K562 (cell line): ENCODE measurements around the gene TLCD1. TPM values are rescaled to one million over a fixed set of nuclear protein-coding genes. Genes with fewer than 3 reads are reported as not detected.
A peak's percentile ranks its signal among the peaks of the same experiment; 100 is the strongest.

Experiments used
- ARNT ChIP-seq, 2 experiments: fragments of 450-650 bp; IDR thresholded peaks; 2 replicates each; pipeline ENCODE4 v1.6.1; 2016; ENCODE audit warnings: mild to moderate bottlenecking in 1 of 2
- BCL6 ChIP-seq: fragments of 250-450 bp; sonication (Bioruptor Pico); IDR thresholded peaks from 2 replicates; pipeline ENCODE4 v1.4.0; 2020
- CHD2 ChIP-seq: IDR thresholded peaks from 2 replicates; pipeline ENCODE4 v1.6.1; 2011; ENCODE audit warnings: low read depth, low read length
- DDX20 ChIP-seq: fragments of 450-650 bp; IDR thresholded peaks from 2 replicates; pipeline ENCODE4 v1.6.1; 2016; ENCODE audit warnings: missing genetic modification characterization, low read depth, mild to moderate bottlenecking, missing compliant biosample characterization, moderate library complexity
- E2F3 ChIP-seq: fragments of 250-450 bp; sonication (Bioruptor Pico); IDR thresholded peaks from 2 replicates; pipeline ENCODE4 v1.4.0; 2020; ENCODE audit warnings: mild to moderate bottlenecking
- ERF ChIP-seq: fragments of 450-650 bp; formaldehyde crosslinking; IDR thresholded peaks from 2 replicates; pipeline ENCODE4 v1.4.0; 2020; ENCODE audit warnings: mild to moderate bottlenecking, mixed read lengths
- HMGN3 ChIP-seq: IDR thresholded peaks from 2 replicates; pipeline ENCODE4 v1.6.1; 2011; ENCODE audit warnings: borderline replicate concordance, low read depth, mild to moderate bottlenecking, mixed read lengths, low read length; ENCODE audit not compliant: insufficient read length; ENCODE audit errors: extremely low read depth
- KAT2B ChIP-seq: IDR thresholded peaks from one replicate; pipeline ENCODE4 v1.6.1; 2012; ENCODE audit warnings: low read depth, mild to moderate bottlenecking, control low read depth, inconsistent platforms, low read length, moderate library complexity
- NBN ChIP-seq: fragments of 450-650 bp; IDR thresholded peaks from 2 replicates; pipeline ENCODE4 v1.6.1; 2016; ENCODE audit warnings: low read depth, mild to moderate bottlenecking
- NFE2 ChIP-seq: IDR thresholded peaks from 2 replicates; pipeline ENCODE4 v1.6.1; 2014; ENCODE audit warnings: antibody characterized with exemption, low read depth
- NR4A1 ChIP-seq, 2 experiments: fragments of 250-450 bp in 1 of 2; fragments of 450-650 bp in 1 of 2; sonication (Bioruptor Pico) in 1 of 2; IDR thresholded peaks; 2 replicates each; pipeline versions ENCODE4 v1.4.0 to v1.6.1; 2016 to 2020; ENCODE audit warnings: mild to moderate bottlenecking in 2 of 2, missing compliant biosample characterization in 1 of 2, missing genetic modification characterization in 1 of 2, moderate library complexity in 1 of 2
- PCBP1 ChIP-seq: fragments of 200-400 bp; formaldehyde crosslinking; IDR thresholded peaks from 2 replicates; pipeline ENCODE4 v1.6.1; 2018; ENCODE audit warnings: mild to moderate bottlenecking, low read depth, low read length; ENCODE audit not compliant: poor library complexity, severe bottlenecking
- PHF21A ChIP-seq: fragments of 450-650 bp; IDR thresholded peaks from 2 replicates; pipeline ENCODE4 v1.6.1; 2017; ENCODE audit warnings: low read depth, borderline replicate concordance
- RBFOX2 ChIP-seq: fragments of 200-400 bp; formaldehyde crosslinking; IDR thresholded peaks from 2 replicates; pipeline ENCODE4 v1.6.1; 2017; ENCODE audit warnings: low read depth, mild to moderate bottlenecking, low read length, moderate library complexity
- RHOXF2B ChIP-seq: fragments of 250-450 bp; sonication (Bioruptor Pico); conservative IDR thresholded peaks from 2 replicates; pipeline ENCODE4 v1.5.1; 2021
- SMARCB1 ChIP-seq: IDR thresholded peaks from 2 replicates; pipeline ENCODE4 v1.6.1; 2011; ENCODE audit warnings: improper control_type of control experiment, low read depth; ENCODE audit not compliant: insufficient read length
- TBP ChIP-seq: optimal IDR thresholded peaks from 2 replicates; pipeline ENCODE3; 2011; ENCODE audit warnings: low read depth, low read length, improper control_type of control experiment
- ZFP1 ChIP-seq: fragments of 450-650 bp; formaldehyde crosslinking; IDR thresholded peaks from 2 replicates; pipeline ENCODE4 v1.4.0; 2020; ENCODE audit warnings: mild to moderate bottlenecking, mixed read lengths
- ZNF146 ChIP-seq: IDR thresholded peaks from one replicate; pipeline ENCODE4 v1.6.1; 2018; ENCODE audit warnings: missing compliant biosample characterization; ENCODE audit not compliant: unreplicated experiment
- ZNF57 ChIP-seq: fragments of 450-650 bp; formaldehyde crosslinking; IDR thresholded peaks from 2 replicates; pipeline ENCODE4 v1.4.0; 2020; ENCODE audit warnings: mild to moderate bottlenecking, moderate library complexity
- ZNF830 ChIP-seq: fragments of 250-450 bp; sonication (Bioruptor Pico); IDR thresholded peaks from 2 replicates; pipeline ENCODE4 v1.5.0; 2021; ENCODE audit warnings: mild to moderate bottlenecking
- polyA plus RNA-seq, 8 experiments: library from polyadenylated mRNA; depleted of rRNA in 4 of 8; stranded (reverse) in 5 of 8; unstranded in 3 of 8; fragments of >200 nt; fragmentation: Nextera tagmentation in 2 of 8; fragmentation: Illumina TruSeq in 1 of 8; extraction: Ambion mirVana in 2 of 8; extraction: Trizol in 1 of 8; gene quantifications; 2 replicates each; pipeline versions ENCODE4 v1.2.1 to v1.2.3, GENCODE V29; 2011 to 2014; ENCODE audit warnings: inconsistent platforms in 1 of 8, missing spikeins in 1 of 8
- total RNA-seq, 7 experiments: library from RNA; depleted of rRNA in 6 of 7; stranded (reverse); fragments of >200 nt in 6 of 7; fragmentation: Illumina TruSeq in 2 of 7; extraction: Trizol in 2 of 7; gene quantifications; 2 replicates each; pipeline versions ENCODE4 v1.2.1 to v1.2.3, GENCODE V29; 2011 to 2021; ENCODE audit warnings: low replicate concordance in 1 of 7
- TF ChIP-seq, protein P1 (sequence below), 2 experiments: fragments of 250-450 bp in 1 of 2; fragments of 450-650 bp in 1 of 2; sonication (Bioruptor Pico) in 1 of 2; IDR thresholded peaks; 2 replicates each; pipeline versions ENCODE4 v1.6.1 to v1.8.0; 2016 to 2021; ENCODE audit warnings: mild to moderate bottlenecking in 2 of 2, moderate library complexity in 2 of 2, missing compliant biosample characterization in 1 of 2, missing genetic modification characterization in 1 of 2
- TF ChIP-seq, protein P2 (sequence below): fragments of 450-650 bp; IDR thresholded peaks from 2 replicates; pipeline ENCODE4 v1.6.1; 2016; ENCODE audit warnings: antibody characterized with exemption
- TF ChIP-seq, protein P3 (sequence below): sonication (generic); formaldehyde crosslinking; IDR thresholded peaks from 2 replicates; pipeline ENCODE4 v1.8.1; 2022; ENCODE audit warnings: missing genetic modification reagents
- TF ChIP-seq, protein P4 (sequence below): fragments of 450-650 bp; conservative IDR thresholded peaks from 2 replicates; pipeline ENCODE4 v1.6.1; 2016; ENCODE audit warnings: missing genetic modification characterization, low read depth, mild to moderate bottlenecking, missing compliant biosample characterization, moderate library complexity

Gene TLCD1
- total and polyA plus RNA-seq, 9 of the 15 experiments (the other 6 are each of a cell fraction or from before 2014, with no cell fraction given) = 6.8 to 37.7 (median 21.7) TPM

DNA sequence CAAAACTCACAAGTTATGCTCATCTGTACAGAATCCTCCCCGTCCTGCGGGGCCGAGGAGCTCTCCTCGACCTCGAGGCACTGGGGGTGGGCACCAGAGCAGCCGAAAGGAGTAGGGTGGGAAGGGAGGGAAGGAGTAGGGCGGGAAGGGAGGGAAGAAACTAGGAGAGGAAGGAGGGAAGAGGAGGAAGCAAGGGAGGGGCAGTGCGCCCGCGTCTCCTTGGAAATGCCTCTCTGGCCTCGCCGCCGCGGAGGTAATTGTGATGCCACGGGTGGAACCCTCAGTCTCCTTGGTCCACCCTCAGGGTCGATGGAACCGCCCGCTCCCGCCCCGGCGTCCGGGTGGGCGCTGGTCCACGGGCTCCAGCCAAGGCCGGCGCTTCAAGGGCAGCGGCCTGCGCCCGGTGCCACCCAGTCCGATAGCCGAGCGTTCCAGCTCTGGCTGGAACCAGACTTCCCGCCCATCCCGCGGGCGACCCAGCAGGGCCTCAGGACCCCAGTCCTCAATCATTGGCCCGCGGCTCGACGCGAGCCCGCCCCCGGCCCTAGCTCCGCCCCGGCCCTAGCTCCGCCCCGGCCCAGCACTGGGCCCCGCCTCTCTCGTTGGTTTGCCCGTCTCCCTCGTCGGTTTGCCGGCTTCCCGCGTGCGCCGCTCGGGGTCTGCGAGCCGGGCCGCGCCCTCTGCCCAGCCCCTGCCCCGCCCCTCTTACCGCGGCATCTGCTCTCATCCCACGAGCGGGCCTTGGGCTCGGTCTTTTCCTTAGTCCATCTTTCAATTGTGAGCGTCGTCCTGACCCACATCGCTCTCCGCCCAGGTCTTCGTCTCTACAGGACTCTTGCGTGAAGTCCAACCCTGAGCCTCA, 14.9 kb downstream of the TLCD1 start (continued):
- TF ChIP-seq RBFOX2 = peak; percentile 97
- TF ChIP-seq ZNF146 (CRISPR knock-in tag) = no peak
- TF ChIP-seq, protein P1, sequence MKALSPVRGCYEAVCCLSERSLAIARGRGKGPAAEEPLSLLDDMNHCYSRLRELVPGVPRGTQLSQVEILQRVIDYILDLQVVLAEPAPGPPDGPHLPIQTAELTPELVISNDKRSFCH (CRISPR knock-in tag; IDR thresholded peaks at IDR 0.05) = no peak
- TF ChIP-seq, protein P1 (tag; IDR thresholded peaks at IDR 0.05) = no peak
- no peak; the same call in 1 of the 2 replicates for TF ChIP-seq NR4A1 (CRISPR knock-in tag; IDR thresholded peaks at IDR 0.05)
- TF ChIP-seq NR4A1 (tag; IDR thresholded peaks at IDR 0.05) = no peak; the same call in 1 of the 2 replicates
- peak; percentile 97 for TF ChIP-seq HMGN3
- TF ChIP-seq ARNT (IDR thresholded peaks at IDR 0.05) = no peak
- no peak for TF ChIP-seq ZFP1 (CRISPR knock-in tag)
- TF ChIP-seq ZNF830 (CRISPR knock-in tag) = peak; percentile 19; the same call in 1 of the 2 replicates
- TF ChIP-seq, protein P2, sequence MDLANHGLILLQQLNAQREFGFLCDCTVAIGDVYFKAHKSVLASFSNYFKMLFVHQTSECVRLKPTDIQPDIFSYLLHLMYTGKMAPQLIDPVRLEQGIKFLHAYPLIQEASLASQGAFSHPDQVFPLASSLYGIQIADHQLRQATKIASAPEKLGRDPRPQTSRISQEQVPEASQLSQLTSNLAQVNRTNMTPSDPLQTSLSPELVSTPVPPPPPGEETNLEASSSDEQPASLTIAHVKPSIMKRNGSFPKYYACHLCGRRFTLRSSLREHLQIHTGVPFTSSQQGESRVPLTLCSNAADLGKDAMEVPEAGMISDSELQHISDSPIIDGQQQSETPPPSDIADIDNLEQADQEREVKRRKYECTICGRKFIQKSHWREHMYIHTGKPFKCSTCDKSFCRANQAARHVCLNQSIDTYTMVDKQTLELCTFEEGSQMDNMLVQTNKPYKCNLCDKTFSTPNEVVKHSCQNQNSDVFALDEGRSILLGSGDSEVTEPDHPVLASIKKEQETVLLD = no peak; the same call in 1 of the 2 replicates
- no peak; the same call in 1 of the 2 replicates for TF ChIP-seq CHD2
- TF ChIP-seq RHOXF2B (CRISPR knock-in tag) = no peak
- peak; percentile 67 for TF ChIP-seq E2F3 (CRISPR knock-in tag)
- TF ChIP-seq, protein P3, sequence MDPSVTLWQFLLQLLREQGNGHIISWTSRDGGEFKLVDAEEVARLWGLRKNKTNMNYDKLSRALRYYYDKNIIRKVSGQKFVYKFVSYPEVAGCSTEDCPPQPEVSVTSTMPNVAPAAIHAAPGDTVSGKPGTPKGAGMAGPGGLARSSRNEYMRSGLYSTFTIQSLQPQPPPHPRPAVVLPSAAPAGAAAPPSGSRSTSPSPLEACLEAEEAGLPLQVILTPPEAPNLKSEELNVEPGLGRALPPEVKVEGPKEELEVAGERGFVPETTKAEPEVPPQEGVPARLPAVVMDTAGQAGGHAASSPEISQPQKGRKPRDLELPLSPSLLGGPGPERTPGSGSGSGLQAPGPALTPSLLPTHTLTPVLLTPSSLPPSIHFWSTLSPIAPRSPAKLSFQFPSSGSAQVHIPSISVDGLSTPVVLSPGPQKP (CRISPR knock-in tag) = no peak
- TF ChIP-seq KAT2B = no peak
- TF ChIP-seq ZNF57 = peak; percentile 79; the same call in 1 of the 2 replicates
- no peak for TF ChIP-seq DDX20 (tag)
- TF ChIP-seq NBN = peak; percentile 61
- peak; percentile 75 for TF ChIP-seq ERF
- TF ChIP-seq NFE2 = no peak
- TF ChIP-seq SMARCB1 = peak; percentile 52
- TF ChIP-seq, protein P4, sequence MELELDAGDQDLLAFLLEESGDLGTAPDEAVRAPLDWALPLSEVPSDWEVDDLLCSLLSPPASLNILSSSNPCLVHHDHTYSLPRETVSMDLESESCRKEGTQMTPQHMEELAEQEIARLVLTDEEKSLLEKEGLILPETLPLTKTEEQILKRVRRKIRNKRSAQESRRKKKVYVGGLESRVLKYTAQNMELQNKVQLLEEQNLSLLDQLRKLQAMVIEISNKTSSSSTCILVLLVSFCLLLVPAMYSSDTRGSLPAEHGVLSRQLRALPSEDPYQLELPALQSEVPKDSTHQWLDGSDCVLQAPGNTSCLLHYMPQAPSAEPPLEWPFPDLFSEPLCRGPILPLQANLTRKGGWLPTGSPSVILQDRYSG (tag) = no peak
- TF ChIP-seq PCBP1 = peak; percentile 15
- peak; percentile 90 for TF ChIP-seq TBP
- 0 out of 2 replicates have a peak, but pooled peaks have one; percentile 41 for TF ChIP-seq PHF21A
- no peak for TF ChIP-seq BCL6
